HCT116 (cell line): ENCODE measurements around the gene RIN3.

Experiments used
- EZH2 ChIP-seq: fragments of 200-600 bp; sonication (generic); IDR thresholded peaks from 2 replicates; pipeline ENCODE4 v1.6.1; 2017; ENCODE audit warnings: antibody characterized with exemption, mixed run types
- TF ChIP-seq, protein P1 (sequence below), 3 experiments: fragments of 200-600 bp in 1 of 3; sonication (generic) in 1 of 3; IDR thresholded peaks in 2 of 3; conservative IDR thresholded peaks in 1 of 3; 2 replicates each; pipeline ENCODE4 v1.5.1; 2012 to 2017; ENCODE audit warnings: low read depth in 2 of 3, low read length in 2 of 3, antibody characterized with exemption in 1 of 3, borderline replicate concordance in 1 of 3, control low read depth in 1 of 3, mild to moderate bottlenecking in 1 of 3, mixed read lengths in 1 of 3, mixed run types in 1 of 3, moderate library complexity in 1 of 3; ENCODE audit not compliant: insufficient read depth in 1 of 3

DNA sequence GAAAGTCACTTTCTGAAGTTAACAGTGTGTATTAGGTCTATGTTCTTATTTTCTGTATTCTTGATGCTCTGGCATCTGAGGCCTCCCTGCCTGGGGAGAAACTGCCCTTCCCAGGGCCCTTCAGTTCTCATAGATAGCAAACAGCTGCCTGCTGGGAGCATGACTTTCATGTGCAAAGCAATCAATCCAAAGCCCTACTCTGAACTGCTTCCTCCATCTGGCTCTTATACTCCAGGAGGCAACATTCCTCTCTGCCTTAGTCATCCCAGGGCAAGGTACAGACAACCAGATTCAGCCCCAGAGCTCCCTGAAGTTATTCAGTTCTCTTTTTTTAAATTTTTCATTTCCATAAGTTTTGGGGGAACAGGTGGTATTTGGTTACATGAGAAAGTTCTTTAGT is 41.7 kb upstream of the RIN3 start:
- TF ChIP-seq, protein P1, sequence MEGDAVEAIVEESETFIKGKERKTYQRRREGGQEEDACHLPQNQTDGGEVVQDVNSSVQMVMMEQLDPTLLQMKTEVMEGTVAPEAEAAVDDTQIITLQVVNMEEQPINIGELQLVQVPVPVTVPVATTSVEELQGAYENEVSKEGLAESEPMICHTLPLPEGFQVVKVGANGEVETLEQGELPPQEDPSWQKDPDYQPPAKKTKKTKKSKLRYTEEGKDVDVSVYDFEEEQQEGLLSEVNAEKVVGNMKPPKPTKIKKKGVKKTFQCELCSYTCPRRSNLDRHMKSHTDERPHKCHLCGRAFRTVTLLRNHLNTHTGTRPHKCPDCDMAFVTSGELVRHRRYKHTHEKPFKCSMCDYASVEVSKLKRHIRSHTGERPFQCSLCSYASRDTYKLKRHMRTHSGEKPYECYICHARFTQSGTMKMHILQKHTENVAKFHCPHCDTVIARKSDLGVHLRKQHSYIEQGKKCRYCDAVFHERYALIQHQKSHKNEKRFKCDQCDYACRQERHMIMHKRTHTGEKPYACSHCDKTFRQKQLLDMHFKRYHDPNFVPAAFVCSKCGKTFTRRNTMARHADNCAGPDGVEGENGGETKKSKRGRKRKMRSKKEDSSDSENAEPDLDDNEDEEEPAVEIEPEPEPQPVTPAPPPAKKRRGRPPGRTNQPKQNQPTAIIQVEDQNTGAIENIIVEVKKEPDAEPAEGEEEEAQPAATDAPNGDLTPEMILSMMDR (IDR thresholded peaks at IDR 0.05 in 2 of 3, conservative IDR thresholded peaks at IDR 0.05 in 1 of 3; ENCODE audit: borderline replicate concordance in 1 of 3, insufficient read depth in 1 of 3, low read depth in 2 of 3, low read length in 2 of 3), result no peak
- TF ChIP-seq EZH2, result no peak
